T-helper 2 cell treated with Interferon-gamma antibody and Interleukin-4, amounts not matched to agents 5 μg/mL and 100 μg/mL, for 36 hours (primary cell): ENCODE measurements around the gene RTN4R.
"Not testable (repeated sequence)": the region's sequence is repeated elsewhere in the genome, so short reads cannot be mapped to it uniquely, and the experiment has no call there.

Experiments used
- DNase-seq: peaks from one replicate; pipeline ENCODE4 v3.0.0; 2021; ENCODE audit warnings: low spot score
- H3K27ac Mint-ChIP-seq: one replicate; pipeline ENCODE4 v1.8.0; 2021; ENCODE audit warnings: mild to moderate bottlenecking, mixed read lengths
- H3K27me3 Mint-ChIP-seq: one replicate; pipeline ENCODE4 v1.8.0; 2021; ENCODE audit warnings: low read depth, mixed read lengths
- H3K36me3 Mint-ChIP-seq: one replicate; pipeline ENCODE4 v1.8.0; 2021; ENCODE audit warnings: low read depth, mixed read lengths
- H3K4me1 Mint-ChIP-seq: one replicate; pipeline ENCODE4 v1.8.0; 2021; ENCODE audit warnings: low read depth, mixed read lengths
- H3K4me3 Mint-ChIP-seq: one replicate; pipeline ENCODE4 v1.8.0; 2022; ENCODE audit warnings: mild to moderate bottlenecking, moderate library complexity, mixed read lengths
- H3K9me3 Mint-ChIP-seq: one replicate; pipeline ENCODE4 v1.8.0; 2021; ENCODE audit warnings: mixed read lengths

The RTN4R gene

DNA sequence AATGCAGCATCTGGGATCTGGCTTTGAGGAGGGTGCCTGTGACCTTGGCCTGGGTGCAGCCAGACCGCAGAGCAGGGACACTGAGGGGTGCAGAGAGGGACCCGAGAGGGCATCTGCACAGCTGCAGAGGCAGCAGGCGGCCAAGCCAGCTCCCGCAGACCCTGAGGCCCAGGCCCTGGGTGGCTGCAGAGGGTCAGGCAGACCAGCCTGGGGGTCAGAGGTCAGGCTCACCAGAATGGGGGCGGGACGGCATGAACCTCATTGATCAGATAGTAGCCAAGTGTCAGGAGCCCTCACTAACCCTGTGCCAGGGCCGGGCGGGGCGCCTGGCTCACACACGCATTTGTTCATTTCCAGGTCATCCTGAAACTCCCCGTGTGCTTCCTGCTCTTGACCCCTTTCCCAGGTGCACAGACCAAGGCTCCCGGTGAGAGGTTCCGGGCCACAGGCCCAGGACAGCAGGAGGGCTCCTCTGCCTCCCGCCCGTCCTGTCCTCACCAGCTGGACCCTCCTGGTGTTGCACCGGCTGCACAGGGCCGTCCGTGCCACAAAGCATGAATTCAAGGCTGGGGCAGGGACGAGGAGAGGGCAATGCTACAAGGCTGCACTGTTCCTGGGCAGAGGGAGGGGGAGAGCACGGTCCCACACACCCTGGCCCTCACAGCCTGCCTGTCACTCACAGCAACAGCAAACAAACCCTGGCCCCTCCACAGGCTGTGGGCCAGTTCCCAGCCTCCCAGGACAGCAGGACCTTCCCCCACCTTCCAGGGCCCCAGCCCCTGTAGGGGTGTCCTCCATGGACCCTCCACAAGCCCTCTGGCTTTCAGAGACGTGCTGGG is 3.3 kb downstream of the RTN4R start:
- DNase-seq = no peak
- no peak overlapping the region for H3K4me3 Mint-ChIP-seq
- no peaks in the 10 kb centered on the region for H3K9me3 Mint-ChIP-seq
- H3K36me3 Mint-ChIP-seq = no peaks in the 10 kb centered on the region
- H3K27me3 Mint-ChIP-seq = peaks cover 4% of the 10 kb centered on the region
- peaks cover 2% of the 10 kb centered on the region for H3K4me1 Mint-ChIP-seq
- no peak overlapping the region for H3K27ac Mint-ChIP-seq

DNA sequence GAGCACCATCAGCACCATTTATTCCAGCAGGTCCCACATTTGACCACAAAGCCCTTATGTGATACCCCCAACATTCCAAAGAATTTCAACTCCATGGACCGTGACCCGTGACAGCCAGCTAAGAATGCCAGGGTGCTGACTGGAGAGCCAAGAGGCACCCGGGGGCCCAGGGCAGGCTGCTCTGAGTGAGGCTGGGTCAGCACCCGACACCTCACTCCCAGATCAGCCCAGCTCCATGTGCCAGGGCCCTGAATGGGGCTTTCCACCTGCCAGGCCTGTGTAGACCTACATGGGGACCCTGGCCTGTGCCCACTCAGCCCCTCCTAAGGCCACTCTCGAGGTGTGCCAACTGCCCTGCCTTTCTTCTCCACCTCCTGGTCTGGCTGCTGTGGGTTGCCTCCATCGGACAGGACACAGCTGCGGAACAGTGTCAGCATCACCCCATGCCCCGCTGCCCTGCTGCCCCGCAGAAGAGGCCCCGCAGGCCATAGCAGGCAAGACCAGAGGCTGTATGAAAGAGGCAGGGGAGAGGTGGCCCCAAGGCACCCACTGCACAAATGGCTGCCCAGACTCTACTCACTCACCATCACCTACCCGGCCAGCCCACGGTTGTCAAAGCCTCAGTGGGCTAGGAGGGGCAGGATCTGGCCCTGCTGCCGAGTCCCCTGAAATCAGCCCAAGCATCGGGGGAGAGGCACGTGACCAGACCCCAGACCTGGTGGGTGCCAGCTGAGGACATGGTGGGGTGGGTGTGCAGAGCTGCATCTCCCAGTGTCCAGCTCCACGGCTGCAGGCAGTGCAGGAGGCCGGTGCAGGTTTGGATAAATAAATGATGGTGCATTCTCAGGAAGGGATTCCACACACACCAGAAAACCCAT is 4.5 kb downstream of the RTN4R start:
- not testable (repeated sequence) for H3K9me3 Mint-ChIP-seq

DNA sequence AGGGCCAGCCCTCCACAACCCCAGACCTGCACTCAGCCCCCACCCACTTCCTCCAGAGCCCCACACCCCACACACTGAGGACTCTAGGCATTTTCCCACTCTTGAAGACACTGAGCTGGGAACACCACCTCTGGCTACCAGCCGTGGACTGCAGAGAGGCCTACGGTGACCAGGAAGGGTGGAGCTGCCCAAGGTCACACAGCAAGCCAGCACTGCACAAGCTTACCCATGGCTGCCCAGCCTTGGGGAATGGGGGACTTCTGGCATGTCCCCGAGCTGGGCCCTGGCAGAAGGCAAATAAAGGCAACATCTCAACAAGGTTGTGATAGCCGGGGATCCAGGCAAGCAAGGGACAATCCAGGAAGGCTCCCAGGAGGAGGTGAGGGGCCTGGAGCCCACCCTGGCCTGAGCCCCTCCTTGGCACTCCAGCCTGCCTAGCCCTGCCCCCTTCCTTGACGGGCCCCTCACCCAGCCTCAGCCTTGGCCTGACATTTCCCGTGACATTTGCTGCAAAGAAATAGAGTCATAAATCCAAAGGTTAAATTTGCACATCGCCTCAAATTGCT is 5.5 kb downstream of the RTN4R start:
- H3K9me3 Mint-ChIP-seq = no peaks in the 10 kb centered on the region
- no peak overlapping the region for H3K4me3 Mint-ChIP-seq
- H3K27me3 Mint-ChIP-seq = peaks cover 4% of the 10 kb centered on the region

More for the DNA sequence above, 4.5 kb downstream of the RTN4R start:
- H3K27ac Mint-ChIP-seq, H3K4me1 Mint-ChIP-seq, H3K27me3 Mint-ChIP-seq, DNase-seq, H3K36me3 Mint-ChIP-seq, H3K4me3 Mint-ChIP-seq: not testable (repeated sequence)

DNA sequence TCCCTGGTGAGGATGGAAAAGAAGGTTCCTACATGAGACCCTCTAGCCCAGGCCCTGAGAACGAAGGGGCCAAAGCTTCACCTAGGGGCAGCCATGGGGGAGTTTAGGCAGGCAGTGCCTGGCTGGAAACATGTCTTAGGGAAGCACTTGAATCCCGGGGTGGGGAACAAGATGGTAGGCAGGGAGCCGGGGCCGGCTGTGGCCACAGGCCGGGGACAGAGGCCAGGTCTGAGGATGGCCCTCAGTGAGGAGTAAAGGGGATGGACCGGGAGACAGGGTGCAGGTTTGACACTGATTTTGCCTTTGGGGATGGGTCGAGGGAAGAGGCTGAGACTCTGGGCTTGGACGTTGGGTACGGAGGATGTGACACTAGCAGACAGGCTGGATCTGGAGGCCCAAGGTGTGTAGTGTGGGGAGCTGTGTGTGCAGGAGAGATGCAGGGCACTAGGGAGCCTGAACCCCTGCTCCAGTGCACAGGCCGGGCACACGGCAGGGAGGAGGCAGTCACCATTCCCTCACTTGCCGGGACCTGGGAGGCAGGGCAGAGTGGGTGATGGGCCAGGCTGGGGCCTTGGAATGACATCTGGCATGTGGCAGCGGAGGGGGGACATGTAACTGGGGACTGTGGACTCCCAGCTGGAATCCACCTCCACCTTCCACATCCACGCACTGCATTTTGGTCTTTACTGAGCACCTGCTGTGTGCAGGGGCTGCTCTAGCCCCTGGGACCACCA is 6.1 kb downstream of the RTN4R start:
- Mint-ChIP-seq H3K4me3 (no peak overlapping the region), H3K36me3 (no peaks in the 10 kb centered on the region), H3K9me3 (no peaks in the 10 kb centered on the region), H3K4me1 (no peaks in the 10 kb centered on the region), H3K27ac (no peak overlapping the region), H3K27me3 (peaks cover 4% of the 10 kb centered on the region)
- no peak for DNase-seq

More for the DNA sequence above, 5.5 kb downstream of the RTN4R start:
- no peaks in the 10 kb centered on the region for H3K36me3 Mint-ChIP-seq
- no peak overlapping the region for H3K27ac Mint-ChIP-seq
- no peak for DNase-seq
- H3K4me1 Mint-ChIP-seq = no peaks in the 10 kb centered on the region

DNA sequence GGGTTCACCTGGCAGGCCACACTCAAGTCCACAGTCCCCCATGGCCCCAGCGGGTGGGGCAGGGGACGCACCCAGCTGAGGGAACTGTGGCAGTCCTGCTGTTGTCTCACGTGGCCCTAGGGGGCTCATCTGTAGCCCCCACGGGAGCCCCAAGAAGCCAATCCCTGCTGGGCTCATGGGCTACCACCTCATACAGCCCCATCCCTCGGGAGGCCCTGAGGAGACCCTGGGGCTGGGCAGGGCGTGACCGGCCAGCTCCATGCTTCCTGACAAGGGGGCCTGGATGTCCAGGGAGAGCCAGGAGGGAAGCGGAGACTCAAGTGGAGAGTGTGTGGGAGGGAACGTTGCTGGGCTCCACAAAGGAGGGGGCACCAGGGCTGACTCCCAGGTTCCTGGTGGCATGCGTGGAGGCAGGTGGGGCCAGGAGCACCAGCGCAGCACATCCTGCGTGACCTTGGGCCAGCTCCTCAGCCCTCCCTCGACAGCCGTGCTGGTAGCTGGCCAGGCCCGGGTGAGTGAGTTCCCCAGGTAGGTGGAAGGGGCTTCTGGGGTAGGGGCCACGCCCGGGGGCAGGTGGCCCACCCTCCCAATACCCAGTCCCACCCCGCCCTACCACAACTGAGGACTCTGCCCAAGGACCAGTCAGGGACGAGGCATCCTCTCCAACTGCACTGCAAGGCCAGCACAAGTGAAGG is 7.9 kb downstream of the RTN4R start:
- H3K4me1 Mint-ChIP-seq = no peaks in the 10 kb centered on the region
- no peak overlapping the region for H3K27ac Mint-ChIP-seq
- no peaks in the 10 kb centered on the region for H3K9me3 Mint-ChIP-seq
- DNase-seq = no peak
- H3K4me3 Mint-ChIP-seq = no peak overlapping the region
- no peaks in the 10 kb centered on the region for H3K27me3 Mint-ChIP-seq
- H3K36me3 Mint-ChIP-seq = no peaks in the 10 kb centered on the region

DNA sequence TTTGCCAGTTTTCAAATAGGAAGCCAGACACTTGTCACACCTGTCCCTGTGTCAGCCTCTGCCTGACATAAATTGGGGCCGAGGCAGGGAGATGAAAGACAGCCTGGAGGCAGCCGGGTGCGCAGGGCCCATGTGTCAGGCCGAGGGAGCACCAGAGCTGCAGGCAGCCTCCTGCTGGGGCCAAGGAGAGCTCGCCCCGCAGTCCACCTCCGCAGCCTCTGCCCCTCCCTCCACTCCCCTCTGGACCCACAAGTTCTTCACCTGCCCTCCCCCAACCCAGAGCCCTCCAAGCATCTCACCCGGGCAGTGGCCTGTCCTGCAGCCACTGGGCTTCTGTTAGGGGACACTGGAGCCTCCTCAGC is 8.8 kb downstream of the RTN4R start:
- Mint-ChIP-seq H3K36me3 (no peaks in the 10 kb centered on the region), H3K9me3 (no peaks in the 10 kb centered on the region), H3K27ac (no peak overlapping the region), H3K4me1 (peaks cover 5% of the 10 kb centered on the region), H3K27me3 (no peaks in the 10 kb centered on the region), H3K4me3 (no peak overlapping the region)
- no peak for DNase-seq

DNA sequence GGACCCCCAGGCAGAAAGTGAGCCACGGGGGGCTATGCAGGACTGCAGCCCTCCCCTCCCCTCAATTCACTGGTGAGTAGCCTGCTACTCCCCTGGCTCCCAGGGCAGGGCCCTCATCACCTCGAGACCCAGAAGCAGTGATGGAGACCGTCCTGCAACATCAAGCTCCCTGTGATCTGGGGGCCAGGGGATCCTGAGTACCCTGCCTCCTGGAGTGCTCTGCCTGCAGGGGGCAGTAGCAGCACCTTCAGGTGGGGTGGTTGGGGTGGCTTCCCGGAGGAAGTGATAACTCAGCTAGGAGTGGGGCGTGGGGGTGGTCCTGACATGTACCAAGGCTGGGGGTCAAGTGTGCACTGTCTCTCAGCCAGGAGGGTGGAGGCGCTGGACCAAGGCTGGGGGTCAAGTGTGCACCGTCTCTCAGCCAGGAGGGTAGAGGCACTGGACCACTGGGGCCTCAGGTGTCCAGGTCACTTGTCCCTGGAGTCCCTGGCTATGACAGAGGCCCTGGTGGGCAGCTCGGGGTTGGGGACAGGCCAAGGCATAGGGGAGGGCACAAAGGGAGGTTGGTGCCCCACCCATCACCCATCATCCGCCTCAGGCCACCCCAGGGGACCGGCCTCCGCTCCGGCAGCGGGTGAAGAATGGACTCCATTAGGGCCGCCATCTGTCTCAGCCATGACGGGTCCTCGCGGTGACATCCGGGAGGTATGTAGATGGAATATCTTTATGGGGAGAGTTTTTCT is 9.4 kb downstream of the RTN4R start:
- H3K27ac Mint-ChIP-seq = no peak overlapping the region
- H3K27me3 Mint-ChIP-seq = no peaks in the 10 kb centered on the region
- no peak for DNase-seq
- no peaks in the 10 kb centered on the region for H3K9me3 Mint-ChIP-seq
- no peak overlapping the region for H3K4me3 Mint-ChIP-seq
- H3K36me3 Mint-ChIP-seq = no peaks in the 10 kb centered on the region
- peaks cover 5% of the 10 kb centered on the region for H3K4me1 Mint-ChIP-seq

DNA sequence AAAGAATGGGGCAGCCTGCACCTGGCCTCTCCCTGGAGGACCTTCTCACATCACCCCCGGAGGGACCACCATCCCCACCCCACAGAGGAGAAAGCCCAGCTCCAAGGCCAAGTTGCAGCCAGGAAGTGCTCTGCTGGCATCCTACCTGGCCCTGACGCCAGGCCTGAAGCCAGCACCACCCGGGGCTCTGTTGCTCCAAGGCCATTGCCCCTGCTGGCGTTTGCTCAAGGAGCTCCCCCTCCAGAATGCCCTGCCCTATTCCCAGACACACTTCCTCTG is 10.2 kb downstream of the RTN4R start:
- Mint-ChIP-seq H3K27ac (no peak overlapping the region), H3K36me3 (no peaks in the 10 kb centered on the region)

DNA sequence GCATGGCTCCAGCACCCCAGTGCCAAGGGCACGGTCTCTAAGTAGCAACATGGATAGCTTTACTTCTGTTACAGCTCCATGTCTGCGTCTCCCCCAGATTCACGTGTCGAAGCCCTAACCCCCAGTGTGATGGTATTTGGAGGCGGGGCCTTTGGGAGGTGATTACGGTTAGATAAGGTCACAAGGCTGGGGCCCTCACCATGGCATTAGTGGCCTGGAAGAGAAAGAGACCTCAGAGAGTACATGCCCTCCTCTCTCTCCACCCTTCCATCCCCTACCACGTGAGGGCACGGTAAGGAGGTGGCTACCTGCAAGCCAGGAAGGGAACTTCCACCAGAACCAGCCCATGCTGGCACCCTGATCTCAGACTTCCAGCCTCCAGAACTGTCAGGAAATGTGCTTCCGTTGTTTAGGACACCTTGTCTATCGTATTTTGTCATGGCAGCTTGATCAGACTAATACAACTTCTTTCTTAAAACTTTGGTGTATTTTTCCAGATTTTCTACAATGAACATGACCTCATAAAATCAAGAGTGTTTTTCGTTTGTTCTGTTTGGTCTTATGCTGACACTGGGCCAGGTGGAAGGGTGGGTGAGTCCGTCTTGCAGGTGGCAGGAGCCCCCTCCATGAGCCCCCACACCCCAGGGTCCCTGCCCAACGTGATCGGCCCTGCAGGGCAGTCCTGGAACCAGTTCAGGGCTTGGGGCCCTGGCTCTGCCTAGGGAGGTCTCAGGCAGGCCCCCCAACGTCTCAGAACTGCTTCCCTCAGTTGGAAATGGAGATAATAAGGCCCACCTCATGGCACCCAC is 10.7 kb downstream of the RTN4R start:
- no peak for DNase-seq
- H3K27me3 Mint-ChIP-seq = no peaks in the 10 kb centered on the region
- no peaks in the 10 kb centered on the region for H3K9me3 Mint-ChIP-seq
- no peak overlapping the region for H3K4me3 Mint-ChIP-seq
- H3K36me3 Mint-ChIP-seq = no peaks in the 10 kb centered on the region
- peaks cover 5% of the 10 kb centered on the region for H3K4me1 Mint-ChIP-seq
- no peak overlapping the region for H3K27ac Mint-ChIP-seq

More for the DNA sequence above, 10.2 kb downstream of the RTN4R start:
- Mint-ChIP-seq H3K9me3 (no peaks in the 10 kb centered on the region), H3K4me1 (peaks cover 5% of the 10 kb centered on the region), H3K4me3 (no peak overlapping the region), H3K27me3 (no peaks in the 10 kb centered on the region)
- no peak for DNase-seq

DNA sequence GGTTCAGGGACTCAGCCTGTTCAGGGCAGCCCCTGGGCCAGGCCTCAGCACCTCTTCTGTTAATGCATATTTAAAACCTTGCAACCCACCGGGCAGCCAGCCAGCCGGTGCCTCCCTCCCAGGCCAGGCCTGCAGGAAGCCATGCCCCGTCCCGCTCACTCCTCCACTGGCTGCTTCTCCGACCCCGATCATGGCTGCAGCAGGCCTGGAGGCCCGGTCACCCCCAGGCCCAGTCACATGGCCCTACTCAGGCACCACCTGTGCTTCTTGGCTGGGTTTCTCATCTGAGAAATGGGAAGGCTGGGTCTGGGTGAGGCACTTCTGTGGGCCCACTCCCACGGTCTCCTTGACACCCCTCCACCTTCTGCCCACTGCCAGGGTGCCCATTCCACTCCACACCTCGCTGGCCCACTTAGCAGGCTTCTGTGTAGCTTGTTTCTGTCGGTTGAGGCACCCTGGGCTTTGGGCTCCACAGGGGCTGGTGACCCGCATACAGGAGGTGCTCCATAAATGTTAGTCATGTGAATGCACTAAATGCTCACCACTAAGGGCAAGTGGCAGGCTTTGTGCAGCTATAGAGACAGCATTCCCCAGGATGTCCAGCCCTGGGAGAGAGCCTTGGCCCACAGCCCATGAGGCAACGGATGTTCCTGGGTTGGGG is 11.4 kb downstream of the RTN4R start:
- no peak for DNase-seq
- H3K27ac Mint-ChIP-seq = no peak overlapping the region
- no peaks in the 10 kb centered on the region for H3K36me3 Mint-ChIP-seq
- H3K9me3 Mint-ChIP-seq = no peaks in the 10 kb centered on the region
- H3K4me3 Mint-ChIP-seq = no peak overlapping the region
- no peaks in the 10 kb centered on the region for H3K27me3 Mint-ChIP-seq
- peaks cover 5% of the 10 kb centered on the region for H3K4me1 Mint-ChIP-seq

DNA sequence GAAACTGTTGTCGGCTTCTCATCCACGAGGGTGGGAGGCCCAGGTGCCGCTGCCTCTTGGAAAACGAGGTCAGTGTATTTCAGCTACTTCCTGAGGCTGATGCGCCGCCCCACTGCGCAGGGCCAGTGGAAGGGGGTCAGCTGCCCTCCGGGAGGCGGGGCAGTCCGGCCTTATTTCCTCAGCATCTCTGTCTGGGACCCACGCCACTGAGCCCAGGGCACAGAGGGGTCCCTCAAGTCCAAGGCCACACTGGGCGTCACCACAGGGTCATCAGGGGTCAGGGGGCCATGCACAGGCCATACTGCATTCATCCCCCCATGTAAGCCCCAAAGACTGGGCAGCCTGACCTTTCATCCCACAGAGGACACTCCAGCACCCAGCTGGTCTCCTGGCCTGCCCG is 12.1 kb downstream of the RTN4R start:
- no peak overlapping the region for H3K4me3 Mint-ChIP-seq
- no peaks in the 10 kb centered on the region for H3K9me3 Mint-ChIP-seq
- no peak for DNase-seq
- no peak overlapping the region for H3K27ac Mint-ChIP-seq
- no peaks in the 10 kb centered on the region for H3K27me3 Mint-ChIP-seq
- no peaks in the 10 kb centered on the region for H3K36me3 Mint-ChIP-seq
- H3K4me1 Mint-ChIP-seq = peaks cover 5% of the 10 kb centered on the region
